Coronary artery (tissue), 2 donors: Measurements from ENCODE around the gene MYLIP.

Experiments
- DNase-seq: peaks from one replicate; pipeline ENCODE4 v3.0.0-alpha.2; 2017; ENCODE audit warnings: low spot score
- H3K27ac ChIP-seq, 2 donors: fragments of 200-600 bp; sonication (generic); one replicate each; pipeline ENCODE4 v1.5.1; 2016 to 2019
- H3K4me3 ChIP-seq: fragments of 200-600 bp; sonication (generic); 2 replicates; pipeline ENCODE4 v1.5.1; 2016; ENCODE audit warnings: mild to moderate bottlenecking, moderate library complexity
- TF ChIP-seq, protein P1 (sequence below): fragments of 200-600 bp; sonication (generic); IDR thresholded peaks from one replicate; pipeline ENCODE4 v1.5.1; 2019; ENCODE audit warnings: antibody characterized with exemption

MYLIP gene

DNA sequence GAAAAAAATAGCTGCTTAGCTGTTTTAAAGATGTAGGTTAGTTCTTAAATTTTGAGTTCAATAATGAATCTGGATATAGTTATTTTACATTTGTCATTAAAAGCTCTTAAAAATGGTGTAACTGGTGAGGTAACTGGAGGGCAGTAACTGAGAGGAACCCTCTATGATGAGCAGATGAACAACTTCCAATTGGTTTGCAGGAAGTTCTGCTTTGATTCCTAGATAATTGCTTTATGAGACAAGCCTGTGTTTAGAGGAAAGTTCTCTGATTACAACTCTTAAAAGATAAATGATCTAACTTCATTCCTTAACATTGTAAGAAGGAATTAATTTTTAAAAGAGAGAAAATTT, 8.5 kb downstream of the MYLIP start:
- TF ChIP-seq, protein P1, sequence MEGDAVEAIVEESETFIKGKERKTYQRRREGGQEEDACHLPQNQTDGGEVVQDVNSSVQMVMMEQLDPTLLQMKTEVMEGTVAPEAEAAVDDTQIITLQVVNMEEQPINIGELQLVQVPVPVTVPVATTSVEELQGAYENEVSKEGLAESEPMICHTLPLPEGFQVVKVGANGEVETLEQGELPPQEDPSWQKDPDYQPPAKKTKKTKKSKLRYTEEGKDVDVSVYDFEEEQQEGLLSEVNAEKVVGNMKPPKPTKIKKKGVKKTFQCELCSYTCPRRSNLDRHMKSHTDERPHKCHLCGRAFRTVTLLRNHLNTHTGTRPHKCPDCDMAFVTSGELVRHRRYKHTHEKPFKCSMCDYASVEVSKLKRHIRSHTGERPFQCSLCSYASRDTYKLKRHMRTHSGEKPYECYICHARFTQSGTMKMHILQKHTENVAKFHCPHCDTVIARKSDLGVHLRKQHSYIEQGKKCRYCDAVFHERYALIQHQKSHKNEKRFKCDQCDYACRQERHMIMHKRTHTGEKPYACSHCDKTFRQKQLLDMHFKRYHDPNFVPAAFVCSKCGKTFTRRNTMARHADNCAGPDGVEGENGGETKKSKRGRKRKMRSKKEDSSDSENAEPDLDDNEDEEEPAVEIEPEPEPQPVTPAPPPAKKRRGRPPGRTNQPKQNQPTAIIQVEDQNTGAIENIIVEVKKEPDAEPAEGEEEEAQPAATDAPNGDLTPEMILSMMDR, result no peak
- DNase-seq, result no peak
- peak overlapping the region; percentile 27 for H3K4me3 ChIP-seq
- H3K27ac ChIP-seq, result peak overlapping the region in 1 of 2 donors; percentile 14

DNA sequence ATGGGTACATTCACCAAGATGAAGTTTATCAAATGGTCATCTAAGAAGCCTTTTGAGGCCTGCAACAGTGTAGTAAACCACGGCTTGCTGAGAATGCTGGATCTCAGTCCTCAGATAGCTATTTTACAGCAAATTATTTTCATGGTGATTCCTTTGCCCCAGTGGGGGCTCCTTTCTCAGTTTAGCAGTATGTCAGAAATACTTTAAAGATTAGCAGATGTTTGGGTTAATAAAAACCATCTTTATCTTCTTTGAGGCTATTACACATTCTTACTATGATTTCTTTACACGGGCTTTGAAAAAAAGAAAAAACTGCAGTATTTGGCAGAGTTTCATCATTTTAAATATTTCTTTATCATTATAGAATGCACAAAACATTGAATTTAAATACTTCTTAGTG, 10.7 kb downstream of the MYLIP start:
- no peak for DNase-seq
- H3K4me3 ChIP-seq, result no peak overlapping the region
- TF ChIP-seq, protein P1, result no peak
- no peak overlapping the region for H3K27ac ChIP-seq

DNA sequence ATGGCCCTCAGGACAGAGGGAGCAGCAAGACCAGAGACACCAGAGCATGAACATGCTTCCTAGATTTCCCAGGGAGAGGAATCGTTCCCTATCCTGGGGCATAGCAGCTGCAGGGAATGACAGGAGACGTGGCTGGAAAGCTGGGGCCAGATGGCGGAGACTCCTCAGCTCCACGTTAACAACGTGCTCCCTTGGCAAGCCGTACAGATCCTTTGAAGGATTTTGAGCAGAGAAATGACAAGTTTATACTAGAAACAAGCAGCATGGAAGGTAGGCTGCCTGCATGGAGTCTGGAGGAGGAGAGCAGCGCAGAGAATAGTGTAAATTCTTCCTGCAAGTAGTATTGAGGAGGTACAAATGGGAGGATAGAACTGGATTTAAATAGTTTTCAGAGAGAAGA, 11.7 kb downstream of the MYLIP start:
- TF ChIP-seq, protein P1, result no peak
- DNase-seq, result no peak
- Histone ChIP-seq H3K4me3 (no peak overlapping the region), H3K27ac (no peak overlapping the region)

DNA sequence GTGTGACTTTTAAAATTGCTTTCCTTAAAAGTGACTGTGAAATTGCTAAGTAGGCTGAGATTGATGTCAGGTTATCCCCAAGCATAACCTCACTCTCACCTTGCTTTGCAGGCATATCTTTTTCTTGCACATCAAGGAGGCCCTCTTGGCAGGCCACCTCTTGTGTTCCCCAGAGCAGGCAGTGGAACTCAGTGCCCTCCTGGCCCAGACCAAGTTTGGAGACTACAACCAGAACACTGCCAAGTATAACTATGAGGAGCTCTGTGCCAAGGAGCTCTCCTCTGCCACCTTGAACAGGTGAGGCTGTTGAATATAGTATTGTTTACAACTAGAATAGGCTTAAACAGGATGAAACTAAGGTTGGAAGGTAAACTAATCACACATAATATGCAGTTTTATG, 12.6 kb downstream of the MYLIP start:
- no peak overlapping the region for H3K4me3 ChIP-seq
- H3K27ac ChIP-seq, result no peak overlapping the region
- DNase-seq, result no peak
- TF ChIP-seq, protein P1, result no peak

DNA sequence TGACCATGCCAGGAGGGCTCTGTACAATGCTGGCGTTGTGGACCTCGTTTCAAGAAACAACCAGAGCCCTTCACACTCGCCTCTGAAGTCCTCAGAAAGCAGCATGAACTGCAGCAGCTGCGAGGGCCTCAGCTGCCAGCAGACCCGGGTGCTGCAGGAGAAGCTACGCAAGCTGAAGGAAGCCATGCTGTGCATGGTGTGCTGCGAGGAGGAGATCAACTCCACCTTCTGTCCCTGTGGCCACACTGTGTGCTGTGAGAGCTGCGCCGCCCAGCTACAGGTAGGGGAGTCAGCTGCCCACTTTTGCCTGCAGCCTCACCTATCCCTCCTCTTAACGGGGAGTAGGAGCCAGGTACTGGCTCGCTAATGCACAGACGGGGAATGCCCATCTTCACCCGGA, 16.2 kb downstream of the MYLIP start:
- Histone ChIP-seq H3K4me3 (no peak overlapping the region), H3K27ac (no peak overlapping the region)
- TF ChIP-seq, protein P1, result no peak
- DNase-seq, result no peak

DNA sequence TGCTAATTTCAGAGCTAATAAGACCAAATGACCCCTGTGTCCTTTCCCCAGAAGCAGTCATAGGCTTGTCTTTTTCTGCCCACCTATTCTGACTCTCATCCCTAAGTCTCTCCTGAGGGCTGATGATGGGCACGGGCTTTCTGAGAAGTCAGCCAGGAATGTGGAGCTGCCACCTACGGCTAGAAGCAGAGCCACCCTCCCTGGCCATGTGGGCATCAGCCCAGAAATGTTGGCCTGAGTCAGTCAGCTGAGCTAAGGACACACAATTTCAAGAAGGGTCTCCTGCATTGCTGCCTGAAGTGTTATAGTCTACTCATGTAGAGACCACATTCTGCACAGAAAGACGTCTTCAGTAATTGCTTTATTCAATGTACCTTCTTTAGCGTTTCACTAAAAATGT, 17.1 kb downstream of the MYLIP start:
- TF ChIP-seq, protein P1, result no peak
- DNase-seq, result no peak
- Histone ChIP-seq H3K4me3 (no peak overlapping the region), H3K27ac (no peak overlapping the region)

DNA sequence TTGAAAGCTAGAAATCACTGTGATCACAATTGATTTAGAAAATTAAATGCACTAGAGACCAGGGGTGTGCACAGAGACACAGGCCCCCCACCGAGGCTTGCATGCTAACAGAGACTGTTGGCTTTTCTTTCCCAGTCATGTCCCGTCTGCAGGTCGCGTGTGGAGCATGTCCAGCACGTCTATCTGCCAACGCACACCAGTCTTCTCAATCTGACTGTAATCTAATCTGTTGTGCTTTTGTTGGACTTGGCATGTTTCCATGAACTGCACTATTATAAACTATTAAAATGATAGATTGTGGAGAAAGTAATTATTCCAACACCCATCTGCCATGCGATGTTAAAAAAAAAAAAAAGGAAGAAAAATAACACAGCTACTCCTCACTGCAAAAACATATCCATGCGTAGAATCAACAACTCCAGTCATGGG, 17.7 kb downstream of the MYLIP start:
- TF ChIP-seq, protein P1, result no peak
- H3K27ac ChIP-seq, result no peak overlapping the region
- DNase-seq, result no peak
- H3K4me3 ChIP-seq, result no peak overlapping the region
